Endothelial cell of coronary artery (primary cell): Measurements from ENCODE around the gene ERP29. TPM values are rescaled to one million over a fixed set of nuclear protein-coding genes. Genes with fewer than 3 reads are reported as not detected.

Experiments used
- total RNA-seq: library from RNA; depleted of rRNA; stranded (reverse); fragments of >200 nt; gene quantifications from 2 replicates; pipeline ENCODE4 v1.2.3, GENCODE V29; 2014

ERP29 gene
- 59.2 and 97.3 TPM in 2 replicates for total RNA-seq

DNA sequence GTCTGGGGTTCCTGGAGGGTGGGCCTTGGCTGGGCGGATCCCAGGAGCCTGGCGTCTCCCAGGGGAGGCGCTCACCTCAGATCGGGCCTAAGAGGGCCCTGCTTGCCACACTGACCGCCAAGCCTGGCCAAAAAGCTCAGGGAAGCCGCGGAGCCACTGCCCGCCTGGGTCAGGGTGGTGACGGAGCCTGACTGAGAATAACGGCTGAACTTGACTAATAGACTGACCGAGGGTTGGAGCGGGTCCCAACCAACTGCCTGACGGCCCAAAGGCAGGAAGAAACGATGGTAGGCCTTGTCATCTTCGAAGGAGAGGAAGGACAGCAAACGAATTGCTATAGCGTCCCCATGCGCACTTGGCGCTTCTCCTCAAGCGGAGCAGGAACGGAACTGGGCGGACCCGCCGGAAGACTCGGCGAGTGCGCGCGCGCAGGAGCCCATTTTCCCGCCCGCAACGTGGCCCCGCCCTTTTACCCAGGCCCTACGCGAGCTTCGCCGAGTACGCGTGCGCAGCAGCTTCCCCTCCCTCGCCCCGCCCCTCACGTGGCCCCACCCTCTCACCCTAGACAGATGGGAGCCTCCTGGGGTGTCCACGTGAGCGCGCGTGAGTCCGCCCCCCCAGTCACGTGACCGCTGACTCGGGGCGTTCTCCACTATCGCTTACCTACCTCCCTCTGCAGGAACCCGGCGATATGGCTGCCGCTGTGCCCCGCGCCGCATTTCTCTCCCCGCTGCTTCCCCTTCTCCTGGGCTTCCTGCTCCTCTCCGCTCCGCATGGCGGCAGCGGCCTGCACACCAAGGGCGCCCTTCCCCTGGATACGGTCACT, at the start of gene ERP29, which contains the start of gene TMEM116:
Gene ERP29 (plus strand): TSS at position 652 of the 826 bp plus-strand sequence. CDS start 40 bp downstream, at position 692.
Gene TMEM116 (minus strand): TSS at position 391 of the 826 bp plus-strand sequence. CDS start 7,895 bp downstream, outside the sequence.

Other genes starting within 250 kb of the ERP29 start
- 62.4 and 63.2 TPM in 2 replicates for gene ALDH2, start 246.5 kb upstream of the ERP29 start, total RNA-seq
- gene MAPKAPK5, start 171.2 kb upstream of the ERP29 start, total RNA-seq = 26.6 and 29.3 TPM in 2 replicates
- 1.1 and 2.7 TPM in 2 replicates for gene TMEM116, start 261 bp upstream of the ERP29 start, total RNA-seq
- gene NAA25, start 95.4 kb downstream of the ERP29 start, total RNA-seq = 17.5 and 23.9 TPM in 2 replicates
- 22.7 and 29.6 TPM in 2 replicates for gene TRAFD1, start 112.1 kb downstream of the ERP29 start, total RNA-seq